GM21619 (cell line): ENCODE data around the gene ADAM21.
"Not testable (repeated sequence)": the region's sequence is repeated elsewhere in the genome, so short reads cannot be mapped to it uniquely, and the experiment has no call there.

Source experiments
- ATAC-seq: cut with Tn5 transposase; IDR thresholded peaks from one replicate; pipeline ENCODE4 v1.9.1; 2021; ENCODE audit not compliant: unreplicated experiment

ADAM21 gene

DNA sequence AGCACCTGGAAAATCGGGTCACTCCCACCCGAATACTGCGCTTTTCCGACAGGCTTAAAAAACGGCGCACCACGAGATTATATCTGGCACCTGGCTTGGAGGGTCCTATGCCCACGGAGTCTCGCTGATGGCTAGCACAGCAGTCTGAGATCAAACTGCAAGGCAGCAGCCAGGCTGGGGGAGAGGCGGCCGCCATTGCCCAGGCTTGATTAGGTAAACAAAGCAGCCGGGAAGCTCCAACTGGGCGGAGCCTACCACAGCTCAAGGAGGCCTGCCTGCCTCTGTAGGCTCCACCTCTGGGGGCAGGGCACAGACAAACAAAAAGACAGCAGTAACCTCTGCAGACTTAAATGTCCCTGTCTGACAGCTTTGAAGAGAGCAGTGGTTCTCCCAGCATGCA, 23.5 kb downstream of the ADAM21 start:
- ATAC-seq = not testable (repeated sequence)

DNA sequence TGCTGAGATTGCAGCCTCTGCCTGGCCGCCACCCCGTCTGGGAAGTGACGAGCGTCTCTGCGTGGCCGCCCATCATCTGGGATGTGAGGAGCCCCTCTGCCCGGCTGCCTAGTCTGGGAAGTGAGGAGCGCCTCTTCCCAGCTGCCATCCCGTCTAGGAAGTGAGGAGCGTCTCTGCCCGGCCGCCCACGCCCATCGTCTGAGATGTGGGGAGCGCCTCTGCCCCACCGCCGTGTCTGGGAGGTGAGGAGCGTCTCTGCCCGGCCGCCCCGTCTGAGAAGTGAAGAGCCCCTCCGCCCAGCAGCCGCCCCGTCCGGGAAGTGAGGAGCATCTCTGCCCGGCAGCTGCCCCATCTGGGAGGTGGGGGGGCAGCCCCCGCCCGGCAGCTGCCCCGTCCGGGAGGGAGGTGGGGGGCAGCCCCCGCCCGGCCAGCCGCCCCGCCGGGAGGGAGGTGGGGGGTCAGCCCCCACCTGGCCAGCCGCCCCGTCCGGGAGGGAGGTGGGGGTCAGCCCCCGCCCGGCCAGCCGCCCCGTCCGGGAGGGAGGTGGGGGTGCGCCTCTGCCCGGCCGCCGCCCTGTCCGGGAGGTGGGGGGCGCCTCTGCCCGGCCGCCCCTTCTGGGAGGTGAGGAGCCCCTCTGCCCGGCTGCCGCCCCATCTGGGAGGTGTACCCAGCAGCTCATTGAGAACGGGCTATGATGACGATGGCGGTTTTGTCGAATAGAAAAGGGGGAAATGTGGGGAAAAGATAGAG, 25.6 kb downstream of the ADAM21 start:
- not testable (repeated sequence) for ATAC-seq

DNA sequence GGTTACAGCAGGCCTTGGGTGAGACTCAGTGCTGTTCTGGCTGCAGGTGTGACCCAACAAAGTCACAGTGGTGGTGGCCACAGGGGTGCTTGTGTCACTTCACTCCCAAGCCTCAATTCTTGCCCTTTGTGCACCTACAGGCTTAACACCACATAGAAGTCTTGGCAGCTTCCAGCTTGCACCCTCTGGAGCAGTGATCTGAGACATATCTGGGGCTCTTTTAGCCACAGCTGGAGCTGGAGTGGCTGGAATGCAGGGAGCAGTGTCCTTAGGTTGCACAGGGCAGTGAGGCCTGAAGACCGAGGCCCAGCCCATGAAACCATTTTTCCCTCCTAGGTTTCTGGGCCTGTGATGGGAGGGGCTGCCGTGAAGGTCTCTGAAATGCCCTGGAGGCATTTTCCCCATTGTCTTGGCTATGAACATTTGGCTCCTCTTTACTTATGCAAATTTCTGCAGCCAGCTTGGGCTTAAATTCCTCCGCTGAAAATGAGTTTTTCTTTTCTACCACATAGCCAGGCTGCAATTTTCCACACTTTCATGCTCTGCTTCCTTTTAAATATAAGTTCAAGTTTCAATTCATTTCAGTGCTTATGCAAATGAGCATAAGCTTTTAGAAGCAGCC, 37.7 kb downstream of the ADAM21 start:
- ATAC-seq = no peak

DNA sequence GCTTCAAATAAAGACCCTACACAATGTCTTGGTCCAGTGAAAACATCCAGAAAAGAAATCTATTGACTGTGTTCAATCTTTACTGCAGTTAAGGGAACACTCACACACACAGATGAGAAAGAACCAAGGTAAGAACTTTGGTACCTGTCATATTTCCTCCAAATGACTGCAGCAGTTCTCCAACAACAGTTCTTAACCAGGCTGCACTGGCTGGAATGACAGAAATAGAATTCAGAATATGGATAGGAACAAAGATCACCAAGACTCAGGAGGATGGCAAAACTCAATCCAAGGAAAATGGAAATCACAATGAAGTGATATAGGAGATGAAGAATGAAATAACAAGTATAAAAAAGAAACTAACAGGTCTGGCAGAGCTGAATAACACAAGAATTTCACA, 46.2 kb downstream of the ADAM21 start:
- ATAC-seq = no peak
